NT2/D1 (cell line): Measurements from ENCODE around the gene ESRRB.

Source experiments
- SUZ12 ChIP-seq: IDR thresholded peaks from 2 replicates; pipeline ENCODE4 v1.6.1; 2011; ENCODE audit not compliant: insufficient read length, insufficient read depth; ENCODE audit errors: extremely low read depth
- YY1 ChIP-seq: IDR thresholded peaks from 2 replicates; pipeline ENCODE4 v1.6.1; 2011; ENCODE audit not compliant: insufficient read length, insufficient read depth
- ZNF274 ChIP-seq: IDR thresholded peaks from 2 replicates; pipeline ENCODE4 v1.6.1; 2011; ENCODE audit warnings: mild to moderate bottlenecking, low read depth, low read length

DNA sequence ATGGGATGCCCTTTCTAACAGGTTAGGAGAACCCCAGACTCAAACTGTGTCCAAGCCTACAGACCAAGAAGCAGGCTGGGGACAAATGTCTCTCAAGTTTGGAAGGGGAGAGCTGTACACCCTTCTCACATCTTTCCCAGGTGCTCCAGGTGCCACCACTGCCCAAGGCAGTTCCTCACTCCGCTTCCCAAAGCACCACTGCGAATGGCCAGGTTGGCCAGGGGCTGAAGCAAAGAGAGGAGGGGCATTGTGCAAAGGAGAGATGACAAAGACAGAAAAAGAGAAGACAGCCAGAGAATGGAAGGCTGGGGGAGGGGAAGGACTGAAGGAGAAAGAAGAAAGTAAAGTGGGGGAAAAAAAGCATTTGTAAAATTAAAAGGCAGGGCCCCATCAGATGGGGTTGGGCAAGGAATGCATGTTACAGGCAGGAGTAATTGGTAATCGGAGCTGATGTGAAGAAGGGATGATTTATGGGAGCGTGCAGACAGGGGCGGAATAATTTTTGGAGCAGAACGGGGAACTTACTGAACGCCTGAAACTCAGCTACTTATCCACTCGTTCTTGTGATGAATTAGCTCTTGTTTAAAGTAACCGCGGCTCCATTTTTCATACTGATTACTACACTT, 165.8 kb downstream of the ESRRB start:
- TF ChIP-seq ZNF274 (no peak), YY1 (no peak), SUZ12 (no peak)
